Measurements from ENCODE around the gene VSTM4. TPM values are rescaled to one million over a fixed set of nuclear protein-coding genes. Genes with fewer than 3 reads are reported as not detected.

Gene VSTM4
- total RNA-seq, 1 experiment from 2014 or later, result 1.7 TPM

- in situ Hi-C loops (cut with HindIII; ENCODE audit: low pct_unique_long_range_greater_than_20kb, low sequenced_read_pairs), result no loop called here
Observed at GRCh38 chr10:49149881-49150280, 34.6 kb upstream of the VSTM4 start.

DNA sequence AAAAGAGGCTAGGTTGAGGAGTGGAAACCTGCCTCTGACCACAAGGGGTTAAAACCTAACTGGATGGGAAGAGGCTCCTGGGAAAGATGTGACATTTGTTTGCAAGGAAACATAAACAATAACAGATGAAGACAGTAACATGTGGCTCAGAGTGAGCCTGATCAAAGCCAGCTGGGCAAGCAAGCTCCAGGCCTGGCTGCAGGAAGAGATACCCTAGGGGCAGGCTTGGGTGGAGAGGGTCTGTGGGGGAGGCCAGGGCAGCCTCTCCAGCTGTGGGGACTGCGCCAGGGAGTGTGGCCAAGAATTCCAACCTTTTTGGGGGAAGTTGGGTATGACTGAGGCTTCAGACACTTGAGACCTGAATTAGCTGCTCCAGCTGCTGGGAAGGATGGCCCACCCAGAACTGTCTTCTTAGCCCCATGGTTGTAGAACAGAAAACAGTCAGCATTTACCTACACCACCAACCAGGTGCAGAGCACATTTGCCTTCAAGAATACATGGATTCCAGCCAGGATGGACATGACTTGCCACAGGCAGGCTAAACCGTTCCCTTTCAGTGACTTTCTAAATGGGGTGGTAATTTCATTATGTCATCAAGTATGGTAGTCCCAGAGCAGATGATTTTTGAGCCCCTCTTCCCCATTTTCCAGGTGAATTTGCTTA lies 28.9 kb upstream of the VSTM4 start:
- in situ Hi-C loops (cut with HindIII; ENCODE audit: low pct_unique_long_range_greater_than_20kb, low sequenced_read_pairs), result no loop called here
- DNase-seq (ENCODE audit: low read depth), result no peak

More at GRCh38 chr10:49149881-49150280, 34.6 kb upstream of the VSTM4 start:
- no peak for DNase-seq (ENCODE audit: low read depth)

DNA sequence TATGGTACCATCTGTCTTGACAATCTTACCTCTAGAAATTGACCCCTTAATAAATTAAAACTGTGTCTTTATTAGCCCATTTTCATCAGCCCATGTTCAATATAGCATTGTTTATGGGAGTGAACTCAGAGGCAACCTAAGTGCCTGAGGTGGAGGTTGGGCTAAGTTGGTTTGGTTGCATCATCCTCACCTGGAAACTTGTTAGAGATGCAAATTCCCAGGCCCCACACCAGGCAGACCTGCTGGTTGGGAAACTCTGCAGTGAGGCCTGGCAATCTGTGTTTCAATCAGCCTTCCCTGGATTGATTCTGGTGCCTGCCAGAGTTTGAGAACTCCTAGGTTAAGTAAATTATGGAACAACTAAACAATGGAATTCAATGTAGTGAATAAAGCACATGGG lies 27.9 kb upstream of the VSTM4 start:
- DNase-seq (ENCODE audit: low read depth), result no peak
- in situ Hi-C loops (cut with HindIII; ENCODE audit: low pct_unique_long_range_greater_than_20kb, low sequenced_read_pairs), result no loop called here

DNA sequence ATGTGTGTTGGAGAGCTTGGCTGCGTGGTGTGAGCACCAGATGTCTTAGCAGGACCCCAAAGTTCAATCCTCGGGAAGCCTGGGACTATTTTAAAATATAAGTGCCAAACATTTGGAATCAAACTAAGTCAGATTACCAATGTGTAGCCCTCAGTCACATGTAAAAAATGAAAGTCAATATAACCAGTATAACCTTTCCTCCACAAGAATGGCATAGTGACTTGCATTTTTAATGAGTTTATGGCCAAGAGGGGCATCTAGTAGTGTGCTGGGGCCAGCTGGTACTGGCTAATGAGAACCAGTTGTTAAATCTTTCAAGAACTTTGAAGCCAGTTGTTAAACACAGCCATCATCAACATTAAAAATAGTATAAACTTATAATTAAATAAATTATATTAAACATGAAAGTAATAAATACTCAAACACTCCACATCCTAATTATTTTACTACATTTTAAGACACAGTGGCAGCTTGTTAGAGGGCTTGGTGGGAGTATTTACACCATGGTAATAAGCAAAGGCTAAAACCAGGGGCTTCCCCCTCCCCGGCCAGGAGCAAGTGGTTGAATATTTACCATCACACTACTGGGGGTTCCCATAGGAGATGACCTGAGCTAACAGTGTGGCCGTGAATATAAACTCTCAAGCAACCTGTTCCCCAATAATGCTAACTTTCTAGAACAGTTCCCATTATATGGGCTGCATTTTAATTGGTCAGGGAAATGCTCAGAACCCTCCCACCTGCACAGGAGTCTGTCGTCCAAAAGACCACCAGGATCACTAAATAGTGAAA lies 26.4 kb upstream of the VSTM4 start:
- DNase-seq (ENCODE audit: low read depth), result no peak
- in situ Hi-C loops (cut with HindIII; ENCODE audit: low pct_unique_long_range_greater_than_20kb, low sequenced_read_pairs), result no loop called here

- DNase-seq (ENCODE audit: low read depth), result no peak
- in situ Hi-C loops (cut with HindIII; ENCODE audit: low pct_unique_long_range_greater_than_20kb, low sequenced_read_pairs), result no loop called here
Observed at GRCh38 chr10:49140304-49141177, 25.2 kb upstream of the VSTM4 start.

DNA sequence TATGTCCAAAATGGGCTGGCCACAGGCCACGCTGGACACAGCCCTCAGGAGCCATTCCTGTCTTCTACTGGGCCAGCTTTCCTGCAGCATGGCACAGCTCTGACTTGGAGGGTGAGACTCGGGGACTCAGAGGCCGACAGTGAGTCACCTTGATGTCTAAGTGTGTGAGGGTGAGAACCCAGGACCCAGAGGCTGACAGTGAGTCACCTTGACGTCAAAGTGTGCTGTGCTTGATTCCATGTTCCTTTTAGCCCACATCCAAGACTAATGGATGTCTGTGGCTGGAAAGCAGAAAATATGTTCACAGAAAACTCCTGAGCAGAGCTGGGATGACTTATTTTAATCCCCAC lies 24.5 kb upstream of the VSTM4 start:
- in situ Hi-C loops (cut with HindIII; ENCODE audit: low pct_unique_long_range_greater_than_20kb, low sequenced_read_pairs), result no loop called here
- DNase-seq (ENCODE audit: low read depth), result peak; percentile 68

DNA sequence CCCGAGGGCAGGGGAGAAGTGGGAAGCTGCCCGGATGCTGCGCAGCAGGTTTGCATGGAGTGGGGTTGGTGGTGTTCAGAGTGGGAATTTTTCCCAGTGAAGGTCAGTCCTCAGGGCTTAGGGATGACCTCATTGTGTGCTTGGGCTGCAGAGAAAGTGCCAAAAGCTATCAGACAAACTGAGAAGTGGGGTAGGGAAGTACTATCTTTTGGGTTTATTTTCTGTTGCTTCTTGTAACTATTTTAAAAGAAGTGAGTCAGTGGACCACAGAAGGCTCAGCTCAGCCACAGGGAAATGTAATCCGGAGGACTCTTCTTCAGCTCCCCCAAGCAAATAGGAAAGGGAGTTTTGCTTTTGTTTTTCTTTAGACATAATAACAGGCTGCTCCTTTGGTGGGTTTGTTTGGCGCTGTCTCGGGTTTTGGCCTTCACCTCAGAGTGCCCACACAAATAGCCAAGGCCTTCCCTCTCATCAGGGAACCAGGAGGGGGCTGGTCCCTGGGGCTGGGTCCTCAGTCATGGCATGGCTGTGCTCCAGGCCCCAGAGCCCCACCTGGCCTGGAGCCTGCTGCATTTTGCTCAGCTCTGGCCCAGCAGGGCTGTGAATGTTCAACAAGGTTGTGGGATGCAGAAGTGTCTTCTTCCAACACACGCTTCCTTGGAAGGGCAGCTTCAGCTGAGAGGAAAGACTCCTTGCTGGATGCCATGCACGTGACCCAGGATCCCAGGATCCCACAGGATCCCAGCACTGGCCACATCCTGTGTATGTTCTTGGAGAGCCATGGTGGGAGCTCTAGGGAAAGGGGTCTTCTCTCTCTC lies 23.9 kb upstream of the VSTM4 start:
- in situ Hi-C loops (cut with HindIII; ENCODE audit: low pct_unique_long_range_greater_than_20kb, low sequenced_read_pairs), result no loop called here

GRCh38 chr10:49138361-49138891 lies 23.1 kb upstream of the VSTM4 start:
- in situ Hi-C loops (cut with HindIII; ENCODE audit: low pct_unique_long_range_greater_than_20kb, low sequenced_read_pairs), result no loop called here
- DNase-seq (ENCODE audit: low read depth), result no peak

More for the DNA sequence above, 23.9 kb upstream of the VSTM4 start:
- DNase-seq (ENCODE audit: low read depth), result no peak

DNA sequence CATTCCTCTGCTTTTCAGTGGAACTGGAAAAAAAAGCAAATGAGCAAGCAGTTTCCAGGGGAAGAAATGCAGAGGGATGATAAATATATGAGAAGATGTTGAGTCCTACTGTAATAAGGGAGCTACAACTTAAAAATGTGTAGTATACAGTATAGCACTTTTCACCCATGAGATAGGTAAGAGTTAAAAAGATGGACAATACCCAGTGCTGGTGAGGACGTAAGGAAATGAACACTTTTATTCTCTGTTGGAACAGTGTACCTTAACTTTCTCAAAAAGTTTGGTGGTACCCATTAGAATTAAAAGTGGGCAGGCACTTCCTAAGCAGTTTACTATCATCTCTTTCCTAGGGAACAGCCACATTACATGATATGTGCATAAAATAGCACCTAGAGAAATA lies 21.2 kb upstream of the VSTM4 start:
- in situ Hi-C loops (cut with HindIII; ENCODE audit: low pct_unique_long_range_greater_than_20kb, low sequenced_read_pairs), result no loop called here
- DNase-seq (ENCODE audit: low read depth), result no peak

- in situ Hi-C loops (cut with HindIII; ENCODE audit: low pct_unique_long_range_greater_than_20kb, low sequenced_read_pairs), result no loop called here
Observed at GRCh38 chr10:49135575-49136313, 20.4 kb upstream of the VSTM4 start.

DNA sequence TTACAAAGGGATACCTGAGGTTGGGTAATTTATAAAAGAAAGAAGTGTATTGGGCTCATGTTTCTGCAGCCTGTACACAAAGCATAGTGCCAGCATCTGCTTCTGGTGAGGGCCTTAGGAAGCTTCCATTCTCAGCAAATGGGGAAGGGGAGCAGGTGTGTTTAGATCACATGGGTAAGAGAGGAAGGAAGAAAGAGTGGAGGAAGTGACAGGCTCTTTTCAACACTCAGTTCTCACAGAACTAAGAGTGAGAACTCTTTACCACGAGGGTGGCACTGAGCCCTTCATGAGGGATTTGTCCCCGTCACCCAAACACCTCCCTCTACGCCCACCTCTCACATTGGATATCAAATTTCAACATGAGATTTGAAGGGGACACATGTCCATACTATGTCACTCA lies 19.0 kb upstream of the VSTM4 start:
- in situ Hi-C loops (cut with HindIII; ENCODE audit: low pct_unique_long_range_greater_than_20kb, low sequenced_read_pairs), result no loop called here
- DNase-seq (ENCODE audit: low read depth), result no peak

More at GRCh38 chr10:49135575-49136313, 20.4 kb upstream of the VSTM4 start:
- no peak for DNase-seq (ENCODE audit: low read depth)

DNA sequence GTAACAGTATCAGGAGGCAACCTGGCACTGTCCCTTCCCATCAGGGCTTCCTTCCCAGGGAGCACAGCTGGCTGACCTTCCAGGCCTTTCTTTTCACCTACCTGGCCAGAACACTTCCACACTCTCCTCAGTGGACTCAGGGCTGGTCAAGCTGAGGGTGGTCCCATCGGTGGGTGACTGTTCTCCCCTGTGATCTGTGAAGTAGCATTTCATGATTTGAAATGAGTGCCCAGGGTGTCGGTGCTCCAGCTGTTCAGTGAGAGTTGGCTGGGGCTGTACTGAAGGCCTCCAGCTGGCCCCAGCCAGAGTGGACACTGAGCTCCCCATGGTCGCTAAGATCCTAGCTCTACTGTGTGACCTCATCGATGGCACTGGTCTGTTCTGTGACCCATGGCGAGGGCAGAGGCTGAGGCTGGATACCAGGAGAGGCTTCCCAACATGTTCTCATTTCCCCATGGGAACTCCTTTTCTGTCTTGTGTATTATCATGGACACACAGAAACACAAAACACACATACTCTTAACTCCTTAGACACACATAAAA lies 18.5 kb upstream of the VSTM4 start, which contains the start of gene FAM170B:
Gene FAM170B (minus strand): TSS at position 316 of the 543 bp plus-strand sequence. CDS start 103 bp downstream, at position 213.
- no peak for DNase-seq (ENCODE audit: low read depth)

DNA sequence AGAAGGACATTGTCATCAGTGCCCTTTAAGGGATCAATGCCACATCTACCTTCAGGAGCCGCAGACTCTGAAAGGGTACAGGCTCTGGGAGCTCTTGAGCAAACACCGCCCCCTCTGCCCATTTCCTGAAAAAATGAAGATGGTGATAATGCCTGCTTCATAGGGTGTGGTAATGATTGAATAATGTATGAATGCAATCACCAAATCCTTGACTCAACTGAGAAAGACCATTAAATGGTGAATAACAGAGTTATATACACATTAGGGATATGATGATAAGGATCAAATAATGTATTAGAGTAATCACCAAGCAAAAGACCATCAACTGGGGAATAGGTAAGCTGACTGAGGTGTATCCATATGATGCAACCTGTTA lies 17.0 kb upstream of the VSTM4 start:
- no peak for DNase-seq (ENCODE audit: low read depth)
- in situ Hi-C loops (cut with HindIII; ENCODE audit: low pct_unique_long_range_greater_than_20kb, low sequenced_read_pairs), result no loop called here

More for the DNA sequence above, 18.5 kb upstream of the VSTM4 start, which contains the start of gene FAM170B:
- in situ Hi-C loops (cut with HindIII; ENCODE audit: low pct_unique_long_range_greater_than_20kb, low sequenced_read_pairs), result no loop called here

GRCh38 chr10:49131507-49132361 lies 16.4 kb upstream of the VSTM4 start:
- DNase-seq (ENCODE audit: low read depth), result no peak
- in situ Hi-C loops (cut with HindIII; ENCODE audit: low pct_unique_long_range_greater_than_20kb, low sequenced_read_pairs), result no loop called here

- no peak for DNase-seq (ENCODE audit: low read depth)
- in situ Hi-C loops (cut with HindIII; ENCODE audit: low pct_unique_long_range_greater_than_20kb, low sequenced_read_pairs), result no loop called here
Observed at GRCh38 chr10:49129376-49129775, 14.1 kb upstream of the VSTM4 start.

GRCh38 chr10:49128854-49129253 lies 13.5 kb upstream of the VSTM4 start:
- no peak for DNase-seq (ENCODE audit: low read depth)
- in situ Hi-C loops (cut with HindIII; ENCODE audit: low pct_unique_long_range_greater_than_20kb, low sequenced_read_pairs), result no loop called here
